Body of pancreas (tissue), 4 donors: ENCODE measurements around the gene NFATC2.

Source experiments
- POLR2A ChIP-seq, 3 donors: fragments of 450-650 bp; IDR thresholded peaks; one replicate each; pipeline ENCODE4 v1.6.1; 2016; ENCODE audit warnings: antibody characterized with exemption in 3 of 3, mild to moderate bottlenecking in 2 of 3
- TF ChIP-seq, protein P1 (sequence below), 7 experiments: fragments of 450-650 bp in 4 of 7; fragments of 200-600 bp in 3 of 7; sonication (generic) in 3 of 7; IDR thresholded peaks; one replicate each; pipeline ENCODE4 v1.5.1; 2016 to 2019; ENCODE audit warnings: antibody characterized with exemption in 7 of 7

DNA sequence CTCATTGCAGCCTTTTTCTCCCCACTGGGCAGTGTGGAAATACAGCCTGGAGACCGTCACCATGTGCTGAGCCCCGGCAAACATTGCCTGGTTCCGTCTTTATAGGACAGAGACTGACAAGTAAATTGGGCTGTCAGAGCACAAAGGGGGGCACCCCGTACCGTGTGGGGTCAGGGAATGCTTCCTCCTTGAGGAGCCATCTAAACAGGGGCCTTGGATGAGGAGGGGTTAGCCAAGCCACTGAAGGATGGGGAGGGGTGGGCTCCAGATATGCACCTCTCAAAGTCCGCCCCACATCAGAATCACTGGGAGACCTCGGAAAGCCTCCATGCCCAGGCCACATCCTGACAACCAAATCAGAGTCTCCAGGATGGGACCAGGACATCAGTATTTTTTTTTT lies 73.9 kb downstream of the NFATC2 start:
- TF ChIP-seq, protein P1, sequence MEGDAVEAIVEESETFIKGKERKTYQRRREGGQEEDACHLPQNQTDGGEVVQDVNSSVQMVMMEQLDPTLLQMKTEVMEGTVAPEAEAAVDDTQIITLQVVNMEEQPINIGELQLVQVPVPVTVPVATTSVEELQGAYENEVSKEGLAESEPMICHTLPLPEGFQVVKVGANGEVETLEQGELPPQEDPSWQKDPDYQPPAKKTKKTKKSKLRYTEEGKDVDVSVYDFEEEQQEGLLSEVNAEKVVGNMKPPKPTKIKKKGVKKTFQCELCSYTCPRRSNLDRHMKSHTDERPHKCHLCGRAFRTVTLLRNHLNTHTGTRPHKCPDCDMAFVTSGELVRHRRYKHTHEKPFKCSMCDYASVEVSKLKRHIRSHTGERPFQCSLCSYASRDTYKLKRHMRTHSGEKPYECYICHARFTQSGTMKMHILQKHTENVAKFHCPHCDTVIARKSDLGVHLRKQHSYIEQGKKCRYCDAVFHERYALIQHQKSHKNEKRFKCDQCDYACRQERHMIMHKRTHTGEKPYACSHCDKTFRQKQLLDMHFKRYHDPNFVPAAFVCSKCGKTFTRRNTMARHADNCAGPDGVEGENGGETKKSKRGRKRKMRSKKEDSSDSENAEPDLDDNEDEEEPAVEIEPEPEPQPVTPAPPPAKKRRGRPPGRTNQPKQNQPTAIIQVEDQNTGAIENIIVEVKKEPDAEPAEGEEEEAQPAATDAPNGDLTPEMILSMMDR (IDR thresholded peaks at IDR 0.05) = no peak
- TF ChIP-seq POLR2A (IDR thresholded peaks at IDR 0.05) = no peak
